Left ventricle myocardium inferior (tissue), 1 donor: ENCODE data around the gene ATP6V0D1. TPM values are rescaled to one million over a fixed set of nuclear protein-coding genes. Genes with fewer than 3 reads are reported as not detected.

Experiments
- DNase-seq: peaks from one replicate; pipeline ENCODE4 v3.0.0-alpha.2; 2020
- H3K27ac ChIP-seq: fragments of 200-600 bp; replicated peaks from 2 replicates; pipeline ENCODE4 v1.8.0; 2021
- H3K27me3 ChIP-seq: fragments of 200-600 bp; 2 replicates; pipeline ENCODE4 v1.8.0; 2021; ENCODE audit warnings: low read depth
- H3K36me3 ChIP-seq: fragments of 200-600 bp; 2 replicates; pipeline ENCODE4 v1.8.0; 2021
- H3K4me1 ChIP-seq: fragments of 200-600 bp; 2 replicates; pipeline ENCODE4 v1.8.0; 2021
- H3K4me3 ChIP-seq: fragments of 200-600 bp; 2 replicates; pipeline ENCODE4 v1.8.0; 2021; ENCODE audit warnings: mild to moderate bottlenecking, moderate library complexity
- H3K9me3 ChIP-seq: fragments of 200-600 bp; replicated peaks from 2 replicates; pipeline ENCODE4 v1.8.0; 2021
- CTCF ChIP-seq: fragments of 200-600 bp; IDR thresholded peaks from 2 replicates; pipeline ENCODE4 v1.8.0; 2021; ENCODE audit warnings: antibody characterized with exemption, mild to moderate bottlenecking, borderline replicate concordance
- intact Hi-C: fragments of 100-400 bp; cut with micrococcal nuclease; formaldehyde crosslinking; loops from one replicate; pipeline ENCODE4 v1.11.0; 2022
- total RNA-seq: library from RNA; stranded (reverse); fragmentation: NEBNext Ultra II Directional; extraction: Animal tissue kit (Norgen Biotek cat#: 25700); gene quantifications from one replicate; pipeline ENCODE4 v1.2.1, GENCODE V29; 2021
- donor health status: DM: no; HTN: yes; CAD: no; lungs with severe emphysema.

ATP6V0D1 gene
- total RNA-seq, 1 donor from 2014 or later: 65.8 TPM

- no peak for DNase-seq
- intact Hi-C loops: no loop called here
- H3K4me3 ChIP-seq: no peak overlapping the region
- H3K9me3 ChIP-seq: no peaks in the 10 kb centered on the region
- TF ChIP-seq CTCF: no peak
- no peak overlapping the region for H3K27ac ChIP-seq
- H3K4me1 ChIP-seq: peaks cover 80% of the 10 kb centered on the region
- H3K27me3 ChIP-seq: no peaks in the 10 kb centered on the region
- no peaks in the 10 kb centered on the region for H3K36me3 ChIP-seq
Measured at GRCh38 chr16:67477960-67478554, 2.9 kb downstream of the ATP6V0D1 start.

- intact Hi-C loops: no loop called here
- Histone ChIP-seq H3K36me3 (no peaks in the 10 kb centered on the region), H3K27ac (no peak overlapping the region), H3K27me3 (no peaks in the 10 kb centered on the region), H3K4me1 (peaks cover 77% of the 10 kb centered on the region), H3K4me3 (no peak overlapping the region), H3K9me3 (no peaks in the 10 kb centered on the region)
- TF ChIP-seq CTCF: no peak
- no peak for DNase-seq
Measured at GRCh38 chr16:67474551-67475455, 6.2 kb downstream of the ATP6V0D1 start.

DNA sequence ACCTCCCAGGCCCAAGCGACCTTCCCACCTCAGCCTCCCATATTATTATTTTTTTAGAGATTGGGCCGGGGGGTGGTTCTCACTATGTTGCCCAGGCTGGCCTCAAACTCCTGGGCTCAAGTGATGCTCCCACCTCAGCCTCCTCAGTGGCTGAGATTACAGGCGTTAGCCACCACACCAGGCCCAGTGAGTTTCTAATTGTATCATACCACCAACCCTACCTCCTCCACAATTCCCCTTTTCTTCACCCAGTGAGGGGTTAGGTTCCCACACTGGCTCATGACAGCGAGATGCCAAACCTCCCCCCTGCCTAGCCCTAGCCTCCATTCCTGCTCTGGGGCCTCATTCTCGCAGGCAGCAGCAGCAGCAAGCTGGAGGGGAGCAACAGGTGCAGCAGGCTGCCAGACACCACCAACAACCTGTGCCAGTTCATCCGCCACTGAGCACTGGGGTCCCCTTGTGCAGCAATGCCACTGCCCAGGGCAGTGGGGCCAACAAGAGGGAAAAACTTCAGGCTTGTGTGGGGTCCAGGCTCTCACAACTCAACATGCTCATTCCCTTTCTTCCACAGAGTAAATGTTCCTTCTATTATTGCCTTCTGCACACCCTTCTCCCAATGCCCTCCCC is 9.1 kb downstream of the ATP6V0D1 start:
- intact Hi-C loops: no loop called here
- no peak for DNase-seq
- no peak overlapping the region for H3K4me3 ChIP-seq
- no peaks in the 10 kb centered on the region for H3K27me3 ChIP-seq
- no peak overlapping the region for H3K27ac ChIP-seq
- TF ChIP-seq CTCF: no peak
- H3K36me3 ChIP-seq: no peaks in the 10 kb centered on the region
- H3K9me3 ChIP-seq: no peaks in the 10 kb centered on the region
- peaks cover 77% of the 10 kb centered on the region for H3K4me1 ChIP-seq

GRCh38 chr16:67470359-67470758 is 10.6 kb downstream of the ATP6V0D1 start:
- Histone ChIP-seq H3K4me3 (no peak overlapping the region), H3K27ac (peak overlapping the region; percentile 43), H3K36me3 (no peaks in the 10 kb centered on the region), H3K9me3 (no peaks in the 10 kb centered on the region), H3K27me3 (no peaks in the 10 kb centered on the region), H3K4me1 (peaks cover 69% of the 10 kb centered on the region)
- intact Hi-C loops: no loop called here
- no peak for TF ChIP-seq CTCF
- peak; percentile 91 for DNase-seq

- no peak for TF ChIP-seq CTCF
- DNase-seq: no peak
- Histone ChIP-seq H3K4me1 (peaks cover 73% of the 10 kb centered on the region), H3K36me3 (no peaks in the 10 kb centered on the region), H3K9me3 (no peaks in the 10 kb centered on the region), H3K27me3 (no peaks in the 10 kb centered on the region), H3K27ac (no peak overlapping the region), H3K4me3 (no peak overlapping the region)
- intact Hi-C loops: no loop called here
Measured at GRCh38 chr16:67468731-67469130, 12.2 kb downstream of the ATP6V0D1 start.
